GM12891 (cell line): ENCODE results near the gene CMKLR1.

Experiments
- DNase-seq: peaks from one replicate; pipeline ENCODE4 v3.0.0; 2011; ENCODE audit warnings: low spot score; ENCODE audit not compliant: insufficient read length
- FAIRE-seq: peaks from 2 replicates; lab custom pipeline; 2011; peaks lifted over from hg19 to GRCh38; lab: Jason Lieb, UNC
- PAX5 ChIP-seq: IDR thresholded peaks from 2 replicates; pipeline ENCODE4 v1.6.1; 2011; ENCODE audit warnings: low read length, moderate library complexity, mild to moderate bottlenecking; ENCODE audit not compliant: insufficient read depth, severe bottlenecking
- POLR2A ChIP-seq: IDR thresholded peaks from 2 replicates; pipeline ENCODE4 v1.6.1; 2011; ENCODE audit warnings: low read depth, low read length, control low read depth
- POLR2AphosphoS5 ChIP-seq: IDR thresholded peaks from 2 replicates; pipeline ENCODE4 v1.6.1; 2011; ENCODE audit warnings: low read depth, low read length, control low read depth
- POU2F2 ChIP-seq: IDR thresholded peaks from 2 replicates; pipeline ENCODE4 v1.6.1; 2011; ENCODE audit warnings: low read depth, mild to moderate bottlenecking, control low read depth, low read length, moderate library complexity
- SPI1 ChIP-seq: IDR thresholded peaks from 2 replicates; pipeline ENCODE4 v1.6.1; 2011; ENCODE audit warnings: low read depth, low read length, control low read depth
- TAF1 ChIP-seq: IDR thresholded peaks from 2 replicates; pipeline ENCODE4 v1.6.1; 2011; ENCODE audit warnings: low read depth, low read length, control low read depth

Gene CMKLR1

DNA sequence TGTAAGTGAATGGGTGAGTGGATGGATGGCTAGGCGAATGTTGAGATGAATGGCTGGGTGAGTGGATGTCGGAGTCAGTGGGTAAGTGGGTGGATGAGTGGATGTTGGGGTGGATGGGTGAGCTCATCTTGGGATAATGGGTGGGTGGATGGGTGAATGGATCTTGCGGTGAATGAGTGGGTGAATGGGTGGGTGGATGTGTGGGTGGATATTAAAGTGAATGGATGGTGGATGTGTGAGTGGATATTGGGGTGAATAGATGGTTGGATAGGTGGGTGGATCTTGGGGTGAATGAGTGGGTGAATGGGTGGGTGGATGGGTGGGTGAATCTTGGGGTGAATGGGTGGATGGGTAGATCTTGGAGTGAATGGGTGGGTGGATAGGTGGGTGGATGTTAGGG lies 51.9 kb downstream of the CMKLR1 start:
- FAIRE-seq (no peak), DNase-seq (no peak)
- no peak for TF ChIP-seq PAX5
- TF ChIP-seq POLR2A, result no peak
- TF ChIP-seq POLR2AphosphoS5, result no peak
- TF ChIP-seq SPI1, result no peak

DNA sequence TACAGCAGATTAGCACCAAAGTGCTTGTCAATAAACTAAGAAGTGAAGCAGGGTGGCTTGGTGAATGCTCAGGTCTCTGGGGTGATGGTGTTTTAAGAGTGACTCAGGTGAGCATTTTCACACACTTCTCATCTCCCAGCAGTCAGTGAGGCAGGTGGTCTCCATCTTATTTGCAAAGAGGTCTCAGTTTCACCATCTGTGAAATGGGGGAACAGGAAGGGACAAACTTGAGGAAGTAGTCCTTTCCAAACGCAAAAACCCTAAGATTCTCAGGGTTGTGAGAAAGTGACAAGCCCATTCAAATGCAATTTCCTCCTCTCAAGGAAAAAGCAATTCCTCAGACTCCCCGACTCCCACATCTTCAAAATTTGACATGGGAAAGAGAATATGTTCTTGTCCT lies 54.1 kb downstream of the CMKLR1 start:
- no peak for DNase-seq
- no peak for TF ChIP-seq POLR2A
- no peak for TF ChIP-seq POLR2AphosphoS5
- no peak for TF ChIP-seq PAX5
- FAIRE-seq, result no peak

DNA sequence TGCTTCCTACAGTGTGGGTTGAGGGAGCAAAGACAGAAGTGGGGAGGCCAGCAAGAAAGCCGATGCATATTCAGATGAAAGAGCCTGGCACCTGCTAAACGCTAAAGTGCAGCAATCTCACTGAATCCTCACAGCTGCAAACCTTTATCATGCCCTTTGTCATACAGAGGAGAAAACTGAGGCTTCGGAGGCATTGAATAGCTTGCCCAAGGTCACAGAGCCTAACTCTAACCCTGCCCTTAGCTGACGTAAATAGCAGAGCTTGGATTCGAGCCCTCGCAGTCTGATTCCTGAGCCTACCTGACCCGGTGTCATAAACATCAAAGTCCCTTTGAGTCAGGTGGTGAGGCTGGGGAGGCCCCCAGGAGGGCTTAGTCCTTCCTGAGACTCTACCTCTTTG lies 54.9 kb downstream of the CMKLR1 start:
- FAIRE-seq (no peak), DNase-seq (no peak)
- TF ChIP-seq POU2F2 (no peak), TAF1 (no peak), POLR2AphosphoS5 (no peak), POLR2A (no peak), SPI1 (no peak), PAX5 (no peak)

DNA sequence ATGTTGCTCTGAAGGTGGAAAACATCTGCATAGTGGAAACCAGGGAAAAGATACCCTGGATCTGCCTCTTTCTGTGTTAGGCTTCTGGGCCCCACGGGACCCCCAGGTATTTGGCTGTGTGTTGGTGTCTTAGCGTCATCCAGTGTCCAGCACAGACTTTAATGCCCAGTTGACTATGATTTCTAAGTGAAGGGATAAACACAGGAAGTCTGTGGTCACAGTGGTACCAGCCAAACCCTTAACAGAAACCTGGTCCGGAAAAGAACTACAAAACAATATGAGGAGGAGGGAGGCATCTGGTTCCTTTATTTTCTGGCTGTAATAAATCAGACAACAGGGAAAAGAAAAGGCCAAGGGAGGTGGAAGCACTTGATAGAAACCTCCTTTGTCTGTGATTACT lies 56.4 kb downstream of the CMKLR1 start:
- DNase-seq, result no peak
- FAIRE-seq, result no peak

DNA sequence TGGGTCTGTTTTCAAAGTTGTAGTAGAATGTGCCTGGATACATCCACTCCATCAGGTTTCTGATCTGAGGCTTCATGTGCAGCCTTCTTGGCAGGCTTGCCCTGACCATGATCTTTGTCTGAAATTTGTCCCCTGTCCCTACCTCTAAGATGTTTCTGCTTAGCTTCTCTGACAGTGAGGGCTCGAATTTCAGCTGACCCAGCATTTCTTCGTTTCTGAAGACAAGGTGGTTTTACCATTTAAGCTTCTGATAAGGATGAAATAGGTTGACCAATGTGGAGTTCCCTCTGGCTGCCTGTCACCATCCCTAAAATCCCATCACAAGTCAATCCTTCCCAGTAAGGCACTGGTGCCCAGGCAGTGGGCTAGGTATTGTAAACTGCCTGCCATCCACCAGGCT lies 57.0 kb downstream of the CMKLR1 start:
- DNase-seq (no peak), FAIRE-seq (no peak)
- TF ChIP-seq POU2F2 (no peak), SPI1 (no peak), POLR2A (no peak)

More for the DNA sequence above, 56.4 kb downstream of the CMKLR1 start:
- TF ChIP-seq POU2F2 (no peak), TAF1 (no peak), POLR2A (no peak), POLR2AphosphoS5 (no peak), SPI1 (no peak), PAX5 (no peak)

GRCh38 chr12:108277613-108278012 lies 61.5 kb downstream of the CMKLR1 start:
- DNase-seq (no peak), FAIRE-seq (no peak)
- TF ChIP-seq POU2F2 (no peak), SPI1 (no peak), TAF1 (no peak), POLR2AphosphoS5 (no peak), POLR2A (no peak), PAX5 (no peak)

GRCh38 chr12:108273217-108273616 lies 65.9 kb downstream of the CMKLR1 start:
- FAIRE-seq (no peak), DNase-seq (no peak)
- no peak for TF ChIP-seq SPI1
- no peak for TF ChIP-seq POLR2A
- TF ChIP-seq POU2F2, result no peak
- no peak for TF ChIP-seq TAF1
- no peak for TF ChIP-seq PAX5
- TF ChIP-seq POLR2AphosphoS5, result no peak

GRCh38 chr12:108271951-108272872 lies 66.9 kb downstream of the CMKLR1 start:
- FAIRE-seq, result no peak
- no peak for DNase-seq
- TF ChIP-seq TAF1, result no peak
- TF ChIP-seq SPI1, result no peak

- no peak for FAIRE-seq
- TF ChIP-seq TAF1, result no peak
- no peak for TF ChIP-seq POLR2A
- no peak for TF ChIP-seq PAX5
- TF ChIP-seq SPI1, result no peak
- TF ChIP-seq POU2F2, result no peak
- TF ChIP-seq POLR2AphosphoS5, result no peak
- no peak for DNase-seq
Observed at GRCh38 chr12:108270849-108271143, 68.3 kb downstream of the CMKLR1 start.

GRCh38 chr12:108270035-108270848 lies 68.9 kb downstream of the CMKLR1 start:
- DNase-seq (no peak), FAIRE-seq (no peak)

More at GRCh38 chr12:108270035-108270848, 68.9 kb downstream of the CMKLR1 start:
- TF ChIP-seq TAF1 (no peak), POU2F2 (no peak), POLR2AphosphoS5 (no peak), POLR2A (no peak), PAX5 (no peak), SPI1 (no peak)
